NCI-H1436 (cell line): ENCODE measurements around the gene FCGR2B.
"Not testable (repeated sequence)": the region's sequence is repeated elsewhere in the genome, so short reads cannot be mapped to it uniquely, and the experiment has no call there.

Experiments
- DNase-seq: peaks from one replicate; lab custom pipeline; 2025; lab: John Stamatoyannopoulos, UW

Gene FCGR2B

DNA sequence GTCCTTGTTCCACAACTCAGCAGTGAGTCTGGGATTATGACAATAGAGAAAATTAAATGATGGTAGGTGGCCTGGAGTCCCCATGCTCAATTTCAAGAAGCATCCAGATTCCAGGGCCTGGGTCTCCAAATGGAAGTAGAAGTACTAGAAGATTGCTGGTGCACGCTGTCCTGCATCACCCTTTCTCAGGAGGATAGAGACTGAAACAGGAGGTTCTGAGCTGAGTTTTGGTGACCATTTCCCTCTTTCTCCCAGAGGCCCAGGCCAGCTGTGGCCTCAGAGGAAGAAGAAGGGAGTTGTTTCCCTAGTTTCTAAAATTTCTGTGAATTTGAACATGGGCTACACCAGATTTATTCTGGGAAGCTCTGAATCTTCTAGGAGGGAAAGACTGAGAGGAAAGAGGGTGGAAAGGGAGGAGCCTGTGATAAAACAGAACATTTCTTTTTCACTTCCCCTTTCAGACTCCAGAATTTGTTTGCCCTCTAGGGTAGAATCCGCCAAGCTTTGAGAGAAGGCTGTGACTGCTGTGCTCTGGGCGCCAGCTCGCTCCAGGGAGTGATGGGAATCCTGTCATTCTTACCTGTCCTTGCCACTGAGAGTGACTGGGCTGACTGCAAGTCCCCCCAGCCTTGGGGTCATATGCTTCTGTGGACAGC is at the start of gene FCGR2B:
Gene FCGR2B (plus strand): TSS at position 460 of the 656 bp plus-strand sequence. CDS start 99 bp downstream, at position 559.
- DNase-seq: not testable (repeated sequence)

DNA sequence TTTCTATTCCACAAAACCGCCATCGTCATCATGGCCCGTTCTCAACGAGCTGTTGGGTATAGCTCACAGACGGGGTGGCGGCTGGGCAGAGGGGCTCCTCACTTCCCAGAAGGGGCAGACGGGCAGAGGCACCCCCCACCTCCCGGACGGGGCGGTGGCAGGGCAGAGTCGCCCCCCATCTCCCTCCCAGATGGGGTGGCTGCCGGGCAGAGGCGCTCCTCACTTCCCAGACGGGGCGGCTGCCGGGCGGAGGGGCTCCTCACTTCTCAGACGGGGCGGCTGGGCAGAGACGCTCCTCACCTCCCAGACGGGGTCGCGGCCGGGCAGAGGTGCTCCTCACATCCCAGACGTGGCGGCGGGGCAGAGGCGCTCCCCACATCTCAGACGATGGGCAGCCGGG is 46.5 kb upstream of the FCGR2B start:
- DNase-seq: not testable (repeated sequence)

GRCh38 chr1:161618517-161618916 is 44.4 kb upstream of the FCGR2B start:
- DNase-seq: not testable (repeated sequence)

GRCh38 chr1:161620399-161620798 is 42.5 kb upstream of the FCGR2B start:
- not testable (repeated sequence) for DNase-seq

DNA sequence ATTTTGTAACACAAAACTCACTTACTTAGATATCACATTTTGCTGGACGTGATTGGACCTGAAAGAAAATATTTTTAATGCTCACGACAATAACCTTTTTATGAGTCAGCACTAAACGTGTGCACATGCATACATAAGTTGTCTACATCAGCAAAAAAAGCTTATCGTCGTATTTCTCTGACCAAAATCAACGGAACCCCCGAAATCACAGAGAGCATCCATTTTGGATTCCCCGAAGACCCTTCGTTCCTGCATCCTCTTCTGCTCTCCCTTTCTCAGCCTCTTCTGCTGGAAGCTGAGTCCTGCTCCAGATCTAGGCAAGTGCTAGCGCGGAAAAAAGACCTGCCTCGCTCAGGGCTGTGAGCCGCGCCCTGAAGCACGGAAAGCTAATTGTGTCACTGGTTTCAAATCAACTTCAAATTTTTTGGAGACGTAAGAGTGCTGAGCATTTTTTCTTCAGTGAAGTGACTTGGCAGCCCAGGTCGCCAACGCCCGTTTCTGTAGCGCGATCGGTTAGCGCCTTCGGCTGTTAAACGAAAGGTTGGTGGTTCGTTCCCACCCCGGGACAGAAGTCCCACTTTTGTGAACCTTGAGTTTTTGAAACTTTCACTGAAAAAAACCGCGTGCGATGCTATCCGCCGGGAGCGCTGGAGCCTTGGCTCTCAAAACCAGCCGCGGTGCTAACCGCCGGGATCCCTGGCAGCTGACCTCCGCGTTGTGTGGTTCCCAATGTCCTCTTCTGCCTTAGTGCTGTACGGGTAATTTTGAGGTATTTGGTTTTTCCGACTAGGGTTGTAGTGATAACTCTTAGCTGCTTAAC is 41.6 kb upstream of the FCGR2B start:
- DNase-seq: not testable (repeated sequence)

DNA sequence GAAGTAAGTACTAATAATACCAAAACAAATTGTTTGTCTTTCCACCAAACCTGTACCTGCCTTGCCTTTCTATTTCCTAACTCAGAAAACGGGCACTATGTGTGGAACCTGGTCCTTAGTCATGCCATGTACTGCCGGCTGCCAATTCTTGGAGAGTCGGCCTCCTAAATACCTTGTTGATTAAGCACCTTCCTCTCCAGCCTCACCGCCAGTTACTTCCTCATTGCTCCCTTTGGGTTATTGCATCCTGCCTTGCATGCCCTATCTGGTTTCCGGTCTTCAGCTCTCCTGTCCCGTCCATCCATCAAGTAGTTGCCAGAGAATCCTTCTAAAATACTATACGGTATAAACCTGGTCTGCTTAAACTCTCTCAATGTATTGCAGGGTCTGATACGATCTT is 40.9 kb upstream of the FCGR2B start:
- DNase-seq: not testable (repeated sequence)

DNA sequence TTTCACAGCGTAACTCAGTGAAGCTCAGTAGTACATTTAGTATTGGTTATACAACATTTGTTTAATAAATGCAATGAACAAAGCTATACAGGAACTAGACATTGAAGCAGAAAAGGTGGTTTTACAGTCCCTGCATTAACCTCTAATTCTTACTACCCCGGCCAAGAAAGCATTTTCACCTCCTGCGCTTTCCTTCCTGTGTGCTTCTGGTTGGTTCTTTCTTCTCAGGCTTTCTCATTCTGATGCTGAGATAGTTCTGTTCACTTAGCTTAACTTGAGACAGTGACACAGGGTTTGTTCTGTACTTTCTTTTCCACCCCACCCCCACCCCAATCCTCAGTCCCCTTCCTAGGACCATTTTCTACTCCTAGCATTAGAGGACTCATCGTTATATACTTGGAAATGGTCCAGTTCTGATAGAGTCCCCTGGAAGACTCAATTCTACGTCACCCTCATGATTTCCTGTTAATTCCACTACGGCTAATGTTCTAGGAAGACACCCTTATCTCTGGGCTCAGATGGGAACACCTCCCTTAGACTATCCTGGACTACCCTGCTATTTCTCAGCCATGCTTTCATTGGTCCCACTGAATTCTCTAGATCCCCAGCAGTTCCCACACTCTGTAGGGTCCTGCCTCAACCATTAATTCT is 39.4 kb upstream of the FCGR2B start:
- not testable (repeated sequence) for DNase-seq

GRCh38 chr1:161624605-161625004 is 38.3 kb upstream of the FCGR2B start:
- not testable (repeated sequence) for DNase-seq

DNA sequence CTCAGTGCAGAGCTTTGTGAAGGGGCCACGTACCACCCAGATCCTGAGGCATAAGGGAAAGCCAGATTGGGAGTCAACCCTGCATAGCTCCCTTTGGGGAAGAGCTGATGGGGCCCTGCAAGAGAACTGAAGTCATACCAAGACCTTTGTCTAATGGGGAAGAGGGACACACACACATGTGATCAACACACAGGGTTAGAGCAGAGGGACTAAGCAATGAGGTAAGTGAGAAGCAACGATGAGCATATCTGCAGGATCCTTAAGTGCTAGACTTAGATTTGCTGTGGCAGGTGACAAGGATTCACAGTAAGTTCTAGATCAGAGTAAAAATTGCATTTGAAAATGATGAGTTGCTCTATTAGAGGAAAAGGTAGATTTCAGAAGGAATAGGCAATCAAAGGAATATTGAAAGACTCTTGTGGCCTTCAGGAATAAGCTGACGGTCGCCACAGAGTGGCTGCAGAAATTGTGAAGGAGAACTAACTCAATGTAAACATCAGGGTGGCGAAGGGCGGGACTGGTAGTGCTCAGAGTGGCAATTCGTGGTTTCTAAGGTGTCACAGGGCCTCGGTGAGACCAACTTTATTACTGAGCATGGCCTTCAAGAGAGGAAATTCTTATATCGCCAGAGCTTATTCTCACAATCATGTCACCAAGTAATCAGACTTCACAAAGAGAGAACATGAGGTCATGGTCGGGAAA is 36.3 kb upstream of the FCGR2B start:
- not testable (repeated sequence) for DNase-seq

GRCh38 chr1:161630128-161630742 is 32.7 kb upstream of the FCGR2B start:
- not testable (repeated sequence) for DNase-seq

GRCh38 chr1:161631076-161631475 is 31.9 kb upstream of the FCGR2B start, which contains the start of gene FCGR3B:
Gene FCGR3B (minus strand): TSS chr1:161631176. CDS start chr1:161631094, 82 bp downstream.
- no peak for DNase-seq

- DNase-seq: not testable (repeated sequence)
Measured at GRCh38 chr1:161634993-161635392, 27.9 kb upstream of the FCGR2B start.

DNA sequence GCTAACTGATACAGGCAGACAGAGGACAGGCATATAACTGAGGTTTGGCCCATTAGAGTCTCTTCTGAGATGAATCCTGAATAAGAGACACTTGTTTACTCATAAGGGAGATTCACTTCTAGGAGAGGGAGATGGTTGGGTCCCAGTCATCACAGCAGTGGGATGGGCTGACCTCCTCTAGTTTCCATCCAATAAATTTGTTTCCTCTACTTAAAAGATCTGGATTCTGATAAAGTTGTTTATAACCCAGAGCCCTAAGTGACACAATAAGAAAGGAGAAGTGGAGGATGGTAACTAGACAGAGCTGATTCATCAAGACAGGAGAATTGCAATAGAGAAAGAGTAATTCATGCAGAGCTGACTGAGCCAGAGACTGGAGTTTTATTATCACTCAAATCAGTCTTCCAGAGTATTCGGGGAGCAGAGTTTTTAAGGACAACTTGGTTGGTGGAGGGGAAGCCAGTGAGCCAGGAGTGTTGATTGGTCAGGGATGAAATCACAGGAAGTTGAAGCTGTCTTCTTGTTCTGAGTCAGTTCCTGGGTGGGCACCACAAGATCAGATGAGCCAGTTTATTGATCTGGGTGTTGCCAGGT is 26.7 kb upstream of the FCGR2B start:
- DNase-seq: not testable (repeated sequence)

DNA sequence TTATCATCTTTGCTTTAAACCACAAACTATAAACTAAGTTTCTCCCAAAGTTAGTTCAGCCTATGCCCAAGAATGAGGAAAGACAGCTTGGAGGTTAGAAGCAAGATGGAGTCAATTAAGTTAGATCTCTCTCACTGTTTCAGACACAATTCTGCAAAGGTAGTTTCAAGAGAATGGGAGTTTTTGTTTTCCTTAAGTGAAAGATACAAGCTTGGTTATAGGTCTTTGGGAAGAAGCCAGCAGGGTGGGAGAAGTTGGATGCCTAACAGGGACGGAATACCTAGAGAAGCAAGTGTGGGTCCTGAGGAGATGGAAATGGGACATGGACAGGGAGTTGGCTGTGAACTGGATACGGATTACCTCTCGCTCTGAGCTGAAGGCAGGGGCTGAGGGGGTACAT is 26.0 kb upstream of the FCGR2B start:
- not testable (repeated sequence) for DNase-seq

DNA sequence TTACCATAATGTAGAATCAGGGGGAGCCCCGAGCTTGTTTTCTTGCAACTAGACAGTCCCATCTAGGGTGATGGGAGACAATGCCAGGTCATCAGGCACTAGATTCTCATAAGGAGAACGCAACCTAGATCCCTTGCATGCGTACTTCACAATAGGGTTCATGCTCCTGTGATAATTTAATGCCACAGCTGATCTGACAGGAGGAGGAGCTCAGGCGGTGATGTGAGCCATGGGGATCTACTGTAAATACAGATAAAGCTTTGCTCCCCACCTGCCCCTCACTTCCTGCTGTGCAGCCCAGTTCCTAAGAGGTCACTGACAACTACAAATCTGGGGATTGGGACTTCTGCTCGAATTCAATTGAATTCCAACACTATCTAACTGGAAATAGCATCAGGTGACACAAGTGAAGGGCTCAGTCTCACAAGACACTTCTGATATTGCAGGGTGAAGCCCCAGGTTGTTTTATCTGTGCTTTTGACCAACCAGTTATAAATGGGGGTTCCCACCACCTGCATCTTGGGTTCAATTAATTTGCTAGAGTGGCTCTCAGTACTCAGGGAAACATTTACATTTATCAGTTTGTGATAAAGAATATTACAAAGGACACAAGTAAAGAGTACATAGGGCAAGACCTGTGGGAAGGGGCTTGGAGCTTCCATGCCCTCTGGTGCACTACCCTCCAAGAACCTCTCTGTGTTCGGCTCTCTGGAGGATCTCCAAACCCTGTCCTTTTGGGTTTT is 24.5 kb upstream of the FCGR2B start:
- DNase-seq: not testable (repeated sequence)

- not testable (repeated sequence) for DNase-seq
Measured at GRCh38 chr1:161639203-161639602, 23.7 kb upstream of the FCGR2B start.

DNA sequence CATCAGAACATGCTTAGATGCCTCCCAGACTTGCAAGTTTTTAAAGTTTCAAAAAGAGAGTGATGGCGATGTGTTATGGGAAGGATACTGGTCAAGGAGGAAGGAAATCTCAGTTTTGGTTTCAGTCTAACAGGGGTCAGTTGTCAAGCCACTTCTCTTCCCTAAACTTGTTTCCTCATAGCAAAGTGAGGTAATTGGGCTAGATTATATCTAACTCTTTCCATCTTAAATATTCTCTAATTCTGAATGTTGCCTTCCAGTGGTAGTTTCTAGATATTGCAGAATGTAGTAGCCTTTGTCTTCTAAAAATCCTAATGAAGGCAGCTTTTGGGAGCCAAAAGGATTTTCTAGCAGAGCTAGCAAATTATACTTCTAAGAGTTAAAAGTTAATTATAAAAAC is 20.2 kb upstream of the FCGR2B start:
- DNase-seq: not testable (repeated sequence)

DNA sequence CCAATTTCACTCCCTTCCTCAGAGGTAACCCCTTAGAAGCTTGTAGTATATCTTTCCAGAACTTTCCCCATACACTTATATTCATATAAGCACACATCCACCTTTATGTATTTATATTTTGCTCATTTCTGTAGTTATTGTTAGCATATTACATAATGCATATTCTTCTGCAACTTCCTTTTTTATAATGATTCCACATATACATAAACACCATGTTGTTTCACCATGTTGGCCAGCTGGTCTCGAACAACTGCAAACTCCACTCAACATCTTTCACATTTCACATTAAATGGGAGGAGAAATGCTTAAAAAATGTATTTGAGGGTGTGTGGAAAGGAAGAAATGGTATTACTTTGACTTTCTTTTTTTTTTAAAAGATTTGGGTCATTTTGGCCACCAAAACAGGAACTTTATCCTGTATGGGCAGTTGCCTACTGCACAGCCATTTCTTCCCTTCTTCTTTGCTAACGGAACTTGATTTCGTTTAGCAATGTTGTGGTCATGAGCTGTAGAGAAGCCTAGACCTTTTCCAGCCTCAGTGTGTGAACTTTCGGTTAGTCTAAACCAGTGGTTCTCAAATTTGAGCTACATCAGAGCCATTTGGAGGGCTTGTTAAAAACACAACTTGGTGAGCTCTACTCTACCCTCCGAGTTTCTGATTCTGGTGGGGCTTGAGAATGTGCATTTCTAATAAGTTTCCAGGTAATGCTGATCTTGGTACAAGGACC is 19.3 kb upstream of the FCGR2B start:
- DNase-seq: not testable (repeated sequence)

DNA sequence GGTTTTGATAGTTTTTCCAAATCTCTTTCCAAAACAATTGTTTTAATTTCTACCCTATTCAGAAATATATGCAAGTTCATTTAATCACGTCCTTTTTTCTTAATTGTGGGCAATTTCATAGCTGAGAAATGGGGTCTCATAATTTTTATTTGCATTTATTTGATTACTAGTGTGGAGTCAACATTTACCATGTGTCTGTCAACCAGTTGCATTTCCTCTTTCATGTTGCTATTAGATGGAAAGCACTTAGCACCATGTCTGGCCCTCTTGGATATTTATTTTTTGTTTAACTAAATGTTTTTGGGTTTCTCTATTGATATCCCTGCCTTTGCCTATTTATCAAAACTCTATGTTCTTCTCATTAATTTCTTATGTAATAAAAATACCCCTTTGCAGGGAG is 18.1 kb upstream of the FCGR2B start:
- not testable (repeated sequence) for DNase-seq
